NCI-H82 treated with DMSO at 0.1 percent for 48 hours (cell line): ENCODE measurements around the gene PIP.
"Not testable (repeated sequence)": the region's sequence is repeated elsewhere in the genome, so short reads cannot be mapped to it uniquely, and the experiment has no call there.

Experiments used
- DNase-seq: peaks from one replicate; lab custom pipeline; 2025; ENCODE audit not compliant: unreplicated experiment; lab: John Stamatoyannopoulos, UW

PIP gene

DNA sequence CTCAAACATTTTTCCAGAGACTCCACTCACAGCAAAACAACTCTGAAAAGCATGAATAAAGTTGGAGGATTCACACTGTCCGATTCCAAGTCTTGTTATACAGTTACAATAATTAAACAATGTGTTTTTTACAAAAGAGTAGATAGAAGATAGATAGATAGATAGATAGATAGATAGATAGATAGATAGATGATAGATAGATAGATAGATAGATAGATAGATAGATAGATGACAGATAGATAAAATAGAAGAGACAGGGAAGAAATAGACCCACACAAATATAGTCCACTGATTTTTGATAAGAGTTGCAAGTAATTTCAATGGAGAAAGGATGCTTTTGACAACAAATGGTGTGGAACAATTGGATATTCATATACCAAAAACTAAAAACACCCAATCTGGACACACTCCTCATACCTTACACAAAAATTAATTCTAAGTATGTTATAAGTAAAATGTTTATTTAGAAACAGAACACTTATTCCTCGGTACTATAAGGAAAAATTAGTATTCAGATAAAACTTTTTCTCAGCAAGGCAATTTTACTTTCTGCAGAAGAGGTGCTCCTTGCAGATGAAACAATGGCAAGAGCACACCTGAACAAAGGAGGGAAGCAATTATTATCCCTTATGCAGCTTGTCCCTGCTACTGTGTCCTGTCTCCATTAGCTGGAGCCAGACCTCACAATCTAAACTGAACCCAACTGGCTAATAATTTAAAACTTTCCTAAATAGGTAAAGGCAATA lies 45.7 kb downstream of the PIP start:
- DNase-seq, result no peak

DNA sequence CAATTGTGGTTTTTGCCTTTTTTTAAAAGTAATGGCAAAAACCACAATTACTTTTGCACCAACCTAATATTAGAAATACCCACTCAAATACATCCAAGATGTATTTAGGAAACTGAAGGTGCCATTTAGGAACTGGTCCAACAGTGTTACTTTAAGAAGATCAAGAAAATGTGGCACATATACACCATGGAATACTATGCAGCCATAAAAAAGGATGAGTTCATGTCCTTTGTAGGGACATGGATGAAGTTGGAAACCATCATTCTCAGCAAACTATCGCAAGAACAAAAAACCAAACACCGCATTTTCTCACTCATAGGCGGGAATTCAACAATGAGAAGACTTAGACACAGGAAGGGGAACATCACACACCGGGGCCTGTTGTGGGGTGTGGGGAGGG lies 48.9 kb downstream of the PIP start:
- DNase-seq, result not testable (repeated sequence)

DNA sequence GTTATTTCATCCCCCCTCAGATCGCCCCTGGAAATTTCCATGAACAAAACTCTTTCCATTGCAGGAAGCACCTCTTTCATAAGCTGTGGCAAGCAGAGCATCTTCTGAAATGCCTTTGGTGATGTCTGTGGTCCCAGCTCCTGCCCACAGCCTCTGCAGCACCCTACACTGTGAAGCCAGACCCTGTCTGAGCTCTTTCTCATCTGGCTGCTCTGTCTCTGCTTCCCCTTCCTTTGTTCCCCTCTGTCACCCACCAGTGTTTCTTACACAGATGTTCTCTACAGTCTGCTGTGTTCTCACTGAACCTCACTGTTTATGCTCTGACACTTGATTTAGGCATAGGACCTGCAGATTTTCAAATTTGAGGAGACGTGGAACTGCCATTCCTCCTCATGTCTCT lies 49.5 kb downstream of the PIP start:
- DNase-seq, result no peak

DNA sequence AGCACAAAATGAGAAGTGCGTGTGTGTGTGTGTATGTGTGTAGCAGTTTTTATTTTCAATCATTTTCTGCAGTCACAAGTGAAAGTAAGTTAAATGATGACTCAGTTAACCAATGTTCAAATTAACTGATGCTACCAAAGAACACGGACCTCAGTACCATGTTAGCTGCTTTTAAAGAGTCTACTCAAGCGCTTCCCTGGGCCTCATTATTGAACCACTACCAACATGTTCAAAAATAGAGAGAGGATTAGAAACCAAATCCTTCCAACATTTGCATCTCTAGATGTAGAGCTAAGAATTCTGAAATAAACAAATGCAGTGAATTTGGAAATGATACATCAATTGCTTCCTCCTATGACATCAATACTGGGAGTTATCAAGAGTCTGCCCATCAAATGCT lies 51.1 kb downstream of the PIP start, which contains the start of gene TAS2R39:
TAS2R39 (plus strand) TSS at position 396 of the 400 bp plus-strand sequence; CDS start at position 396, 0 bp downstream.
- no peak for DNase-seq

DNA sequence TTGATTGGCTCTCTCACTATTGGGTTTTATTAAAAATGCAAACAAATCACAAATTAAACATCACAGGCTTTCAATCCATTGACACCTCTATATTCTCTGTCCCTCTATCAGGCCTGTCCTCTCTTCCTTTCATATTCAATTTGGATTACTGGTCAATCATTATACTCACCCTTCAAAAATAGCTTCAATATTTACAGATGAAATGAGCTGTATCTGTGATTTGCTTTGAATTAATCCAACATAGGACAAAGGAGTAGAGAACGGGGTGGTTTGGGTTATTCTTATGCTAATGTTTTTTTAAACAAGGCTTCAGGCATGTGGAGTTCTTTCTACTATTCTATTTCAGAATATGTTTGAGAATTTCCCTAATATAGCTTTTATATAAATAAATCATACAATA lies 53.7 kb downstream of the PIP start:
- no peak for DNase-seq

DNA sequence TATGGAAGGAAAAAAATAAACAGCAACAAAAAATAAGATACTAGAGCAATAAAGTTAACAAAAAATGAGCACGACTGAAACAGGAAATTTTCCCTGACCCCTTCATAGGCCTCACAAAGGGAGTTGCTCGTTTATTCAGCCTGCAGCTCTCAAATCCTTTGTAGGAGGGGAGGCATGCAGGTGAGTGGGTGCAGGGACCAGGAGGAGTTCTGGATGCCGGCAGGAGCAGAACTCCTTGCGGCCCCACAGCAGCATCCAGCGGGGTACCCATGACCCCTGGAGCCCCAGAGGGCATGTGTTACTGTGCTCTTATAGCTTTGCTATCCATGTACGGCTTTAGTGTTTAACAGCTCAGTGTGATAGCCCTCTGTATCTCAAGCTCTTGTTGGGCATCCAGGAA lies 57.1 kb downstream of the PIP start:
- no peak for DNase-seq
